GM10266 (cell line): Measurements from ENCODE around the gene RBBP8NL.

Experiments
- DNase-seq: peaks from one replicate; pipeline ENCODE4 v3.0.0; 2012; ENCODE audit errors: extremely low spot score
- CTCF ChIP-seq: IDR thresholded peaks from 2 replicates; pipeline ENCODE4 v1.5.1; 2012; ENCODE audit warnings: mild to moderate bottlenecking, low read depth; ENCODE audit not compliant: control insufficient read depth, insufficient read depth; ENCODE audit errors: missing control alignments

The RBBP8NL gene

GRCh38 chr20:62396367-62397239 is 30.7 kb downstream of the RBBP8NL start:
- no peak for DNase-seq
- TF ChIP-seq CTCF, result no peak

- no peak for TF ChIP-seq CTCF
These were observed 31.8 kb downstream of the RBBP8NL start for GRCh38 chr20:62395311-62396242.

GRCh38 chr20:62394248-62395245 is 32.8 kb downstream of the RBBP8NL start:
- no peak for DNase-seq
- TF ChIP-seq CTCF, result no peak

More at GRCh38 chr20:62395311-62396242, 31.8 kb downstream of the RBBP8NL start:
- no peak for DNase-seq

- TF ChIP-seq CTCF, result no peak
- no peak for DNase-seq
These were observed 33.5 kb downstream of the RBBP8NL start for GRCh38 chr20:62393830-62394229.

GRCh38 chr20:62393335-62393665 is 34.0 kb downstream of the RBBP8NL start:
- TF ChIP-seq CTCF, result no peak
- no peak for DNase-seq

GRCh38 chr20:62392621-62393334 is 34.6 kb downstream of the RBBP8NL start:
- no peak for TF ChIP-seq CTCF
- no peak for DNase-seq
